Pancreas (tissue), 10 donors: ENCODE measurements around the gene MYCBP2. TPM values are rescaled to one million over a fixed set of nuclear protein-coding genes. Genes with fewer than 3 reads are reported as not detected.
A peak's percentile ranks its signal among the peaks of the same experiment; 100 is the strongest.

Source experiments
- ATAC-seq, 4 donors: fragments of 200-7000 bp; cut with Tn5 transposase; one replicate each; pipeline versions ENCODE4 v1.8.0 to v1.9.1; 2020; ENCODE audit warnings: mild to moderate bottlenecking in 4 of 4, moderate library complexity in 4 of 4
- DNase-seq, 6 donors: peaks; one replicate each; pipeline ENCODE4 v3.0.0-alpha.2; 2020
- FAIRE-seq: peaks from 2 replicates; lab custom pipeline; 2012; peaks lifted over from hg19 to GRCh38; lab: Jason Lieb, UNC
- H3K27ac ChIP-seq, 4 donors: fragments of 200-600 bp; sonication (generic); 1 replicate in 3 of 4; 2 replicates in 1 of 4; pipeline versions ENCODE4 v1.5.0 to v1.8.0; 2020
- H3K27me3 ChIP-seq, 4 donors: fragments of 200-600 bp; one replicate each; pipeline ENCODE4 v1.8.0; 2021
- H3K36me3 ChIP-seq, 3 donors: fragments of 200-600 bp; sonication (generic) in 1 of 3; one replicate each; pipeline versions ENCODE4 v1.5.0 to v1.8.0; 2020 to 2021
- H3K4me1 ChIP-seq, 3 donors: fragments of 200-600 bp; one replicate each; pipeline ENCODE4 v1.8.0; 2021
- H3K4me3 ChIP-seq, 4 donors: fragments of 200-600 bp; sonication (generic) in 2 of 4; one replicate each; pipeline versions ENCODE4 v1.5.0 to v1.8.0; 2020 to 2021
- H3K9me3 ChIP-seq, 4 donors: fragments of 200-600 bp; one replicate each; pipeline ENCODE4 v1.8.0; 2021
- WGBS, 2 donors: extraction: QIAGEN DNeasy Blood & Tissue Kit; methylation state at CpG; one replicate each; pipeline ENCODE4 v1.1.7; 2013; 5-methylcytosine and 5-hydroxymethylcytosine counted together
- intact Hi-C, 3 donors: fragments of 100-400 bp; cut with DNase I; formaldehyde crosslinking; loops; one replicate each; pipeline versions ENCODE4 v1.11.1 to v1.14.2; 2022
- polyA plus RNA-seq, 2 donors: library from polyadenylated mRNA; stranded (reverse); fragments of 200-250 nt; gene quantifications; one replicate each; pipeline ENCODE4 v1.2.3, GENCODE V29; 2013
- total RNA-seq, 6 donors: library from RNA; stranded (reverse); fragmentation: NEBNext Ultra II Directional in 4 of 6; extraction: Animal tissue kit (Norgen Biotek cat#: 25700) in 4 of 6; gene quantifications; one replicate each; pipeline versions ENCODE4 v1.2.1 to v1.2.4, GENCODE V29; 2021 to 2023
- TF ChIP-seq, protein P1 (sequence below), 4 donors: fragments of 200-600 bp; sonication (generic) in 3 of 4; IDR thresholded peaks; one replicate each; pipeline versions ENCODE4 v1.5.0 to v1.8.0; 2021; ENCODE audit warnings: antibody characterized with exemption in 4 of 4
- donor health status: healthy with polysubstance abuse.
- donor health status: DM: no; HTN: no; CAD: no; lungs with moderate emphysema.
- donor health status: DM: no; HTN: no; CAD: no.
- donor health status: control.
- donor health status: control.
- donor health status: Bipolar disorder and iron deficiency.
- donor health status: DM: yes; HTN: yes; CAD: no.
- donor health status: DM: no; HTN: no; CAD: no.
- donor health status: DM: no; HTN: no; CAD: no.
- donor health status: DM: yes; HTN: yes; CAD: no.

MYCBP2 gene
- total and polyA plus RNA-seq, 8 donors = 17.6 to 49.1 (median 43.1) TPM

- ATAC-seq (no peak), DNase-seq (no peak), FAIRE-seq (no peak)
- Histone ChIP-seq H3K4me1 (peaks cover 5 to 16% (median 8%) of the 10 kb centered on the region in 3 donors), H3K36me3 (no peaks in the 10 kb centered on the region), H3K9me3 (no peaks in the 10 kb centered on the region), H3K27me3 (no peaks in the 10 kb centered on the region), H3K27ac (no peak overlapping the region), H3K4me3 (no peak overlapping the region)
- TF ChIP-seq, protein P1, sequence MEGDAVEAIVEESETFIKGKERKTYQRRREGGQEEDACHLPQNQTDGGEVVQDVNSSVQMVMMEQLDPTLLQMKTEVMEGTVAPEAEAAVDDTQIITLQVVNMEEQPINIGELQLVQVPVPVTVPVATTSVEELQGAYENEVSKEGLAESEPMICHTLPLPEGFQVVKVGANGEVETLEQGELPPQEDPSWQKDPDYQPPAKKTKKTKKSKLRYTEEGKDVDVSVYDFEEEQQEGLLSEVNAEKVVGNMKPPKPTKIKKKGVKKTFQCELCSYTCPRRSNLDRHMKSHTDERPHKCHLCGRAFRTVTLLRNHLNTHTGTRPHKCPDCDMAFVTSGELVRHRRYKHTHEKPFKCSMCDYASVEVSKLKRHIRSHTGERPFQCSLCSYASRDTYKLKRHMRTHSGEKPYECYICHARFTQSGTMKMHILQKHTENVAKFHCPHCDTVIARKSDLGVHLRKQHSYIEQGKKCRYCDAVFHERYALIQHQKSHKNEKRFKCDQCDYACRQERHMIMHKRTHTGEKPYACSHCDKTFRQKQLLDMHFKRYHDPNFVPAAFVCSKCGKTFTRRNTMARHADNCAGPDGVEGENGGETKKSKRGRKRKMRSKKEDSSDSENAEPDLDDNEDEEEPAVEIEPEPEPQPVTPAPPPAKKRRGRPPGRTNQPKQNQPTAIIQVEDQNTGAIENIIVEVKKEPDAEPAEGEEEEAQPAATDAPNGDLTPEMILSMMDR (IDR thresholded peaks at IDR 0.05) = no peak
- 81 to 83% methylated on average over 3 of the region's 3 CpGs for WGBS, 2 donors
- intact Hi-C loops = no loop called here
These were observed 13.0 kb downstream of the MYCBP2 start for GRCh38 chr13:77313923-77314322.

DNA sequence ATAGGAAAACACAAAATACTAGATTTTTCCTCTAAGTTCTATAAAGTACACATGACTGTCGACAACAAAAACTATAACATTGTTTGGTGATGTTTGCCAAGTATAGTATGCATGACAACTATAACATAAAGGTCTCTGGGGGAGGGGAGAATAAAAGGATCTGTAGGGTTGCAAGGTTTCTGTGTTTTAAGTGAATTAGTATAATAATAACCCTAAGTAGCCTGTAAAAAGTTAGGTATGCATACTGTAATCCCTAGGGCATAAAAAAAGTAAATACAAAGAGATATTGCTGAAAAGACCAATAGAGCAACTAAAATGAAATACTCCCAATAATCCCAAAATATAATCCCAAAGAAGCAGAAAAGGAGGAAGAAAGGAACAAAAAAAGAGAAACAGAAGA is 14.6 kb downstream of the MYCBP2 start:
- intact Hi-C loops = no loop called here
- WGBS, 2 donors = 56 to 72% methylated on average over 1 of the region's 1 CpG
- Histone ChIP-seq H3K27me3 (no peaks in the 10 kb centered on the region), H3K36me3 (no peaks in the 10 kb centered on the region), H3K4me1 (peaks cover 5 to 21% (median 8%) of the 10 kb centered on the region in 3 donors), H3K27ac (no peak overlapping the region), H3K4me3 (no peak overlapping the region), H3K9me3 (no peaks in the 10 kb centered on the region)
- TF ChIP-seq, protein P1 (IDR thresholded peaks at IDR 0.05) = no peak
- ATAC-seq (no peak), DNase-seq (no peak), FAIRE-seq (no peak)

- DNase-seq (no peak), ATAC-seq (peak in 2 of 4 donors; percentile 40 to 67), FAIRE-seq (no peak)
- no peaks in the 10 kb centered on the region for H3K27me3 ChIP-seq
- H3K4me3 ChIP-seq = no peak overlapping the region
- TF ChIP-seq, protein P1 (IDR thresholded peaks at IDR 0.05) = no peak
- H3K27ac ChIP-seq = no peak overlapping the region
- H3K4me1 ChIP-seq = peaks cover 18 to 35% (median 21%) of the 10 kb centered on the region in 3 donors
- H3K36me3 ChIP-seq = no peaks in the 10 kb centered on the region
- intact Hi-C loops = no loop called here
- 17 to 21% methylated on average over 3 of the region's 3 CpGs for WGBS, 2 donors
- H3K9me3 ChIP-seq = no peaks in the 10 kb centered on the region
These were observed 16.2 kb downstream of the MYCBP2 start for GRCh38 chr13:77310579-77311279.

GRCh38 chr13:77310161-77310560 is 16.7 kb downstream of the MYCBP2 start:
- Histone ChIP-seq H3K4me1 (peaks cover 20 to 41% (median 23%) of the 10 kb centered on the region in 3 donors), H3K27ac (no peak overlapping the region), H3K27me3 (no peaks in the 10 kb centered on the region), H3K9me3 (no peaks in the 10 kb centered on the region), H3K36me3 (no peaks in the 10 kb centered on the region), H3K4me3 (no peak overlapping the region)
- 63 to 67% methylated on average over 2 of the region's 2 CpGs for WGBS, 2 donors
- ATAC-seq = no peak
- TF ChIP-seq, protein P1 (IDR thresholded peaks at IDR 0.05) = no peak
- DNase-seq = no peak
- intact Hi-C loops = no loop called here
- FAIRE-seq = no peak

DNA sequence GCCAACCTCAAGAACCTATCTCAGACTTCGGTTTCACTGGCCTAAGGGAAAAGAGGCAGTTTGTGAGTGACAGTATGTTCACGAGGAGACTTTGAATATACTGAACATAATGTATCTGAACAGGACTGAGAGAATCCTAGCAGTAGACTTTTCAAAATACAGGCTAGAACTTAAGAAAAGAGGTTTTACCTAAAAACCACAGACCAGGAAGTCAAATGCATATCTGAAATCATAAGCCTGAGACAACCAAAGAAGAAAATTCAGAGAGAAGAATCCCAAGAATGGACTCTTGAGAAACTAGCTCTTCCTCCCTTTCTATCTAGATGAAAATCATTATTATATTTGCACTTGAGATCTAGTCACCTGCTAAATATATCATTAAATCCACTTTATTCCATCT is 17.6 kb downstream of the MYCBP2 start:
- H3K9me3 ChIP-seq = no peaks in the 10 kb centered on the region
- no peak overlapping the region for H3K27ac ChIP-seq
- TF ChIP-seq, protein P1 (IDR thresholded peaks at IDR 0.05) = no peak
- FAIRE-seq (no peak), DNase-seq (no peak), ATAC-seq (no peak)
- H3K4me1 ChIP-seq = peaks cover 20 to 43% (median 23%) of the 10 kb centered on the region in 3 donors
- 77 to 91% methylated on average over 2 of the region's 2 CpGs for WGBS, 2 donors
- H3K4me3 ChIP-seq = no peak overlapping the region
- H3K36me3 ChIP-seq = no peaks in the 10 kb centered on the region
- H3K27me3 ChIP-seq = no peaks in the 10 kb centered on the region
- intact Hi-C loops = no loop called here
